BJ (cell line): ENCODE measurements around the gene DNAH1. TPM values are rescaled to one million over a fixed set of nuclear protein-coding genes. Genes with fewer than 3 reads are reported as not detected.
"Not testable (repeated sequence)": the region's sequence is repeated elsewhere in the genome, so short reads cannot be mapped to it uniquely, and the experiment has no call there.

Source experiments
- CTCF ChIA-PET: fragments of 350-600 bp; formaldehyde crosslinking; extraction: SDS; loops from one replicate; lab custom pipeline; 2021; ENCODE audit warnings: antibody characterized with exemption, inconsistent platforms; lab: Yijun Ruan, JAX
- POLR2A ChIA-PET: fragments of 300-600 bp; sonication (Branson Sonifier 250); formaldehyde crosslinking; extraction: SDS; loops from one replicate; lab custom pipeline; 2021; ENCODE audit warnings: antibody characterized with exemption; lab: Charles Lee
- DNase-seq: peaks from one replicate; pipeline ENCODE4 v3.0.0-alpha.2; 2011; ENCODE audit warnings: low read depth
- H3K27me3 ChIP-seq: 2 replicates; pipeline ENCODE4 v1.6.0; 2011; ENCODE audit warnings: low read length; ENCODE audit not compliant: control insufficient read depth, insufficient read depth
- H3K36me3 ChIP-seq: 2 replicates; pipeline ENCODE4 v1.5.1; 2011; ENCODE audit warnings: low read length; ENCODE audit not compliant: control insufficient read depth, insufficient read depth
- H3K4me3 ChIP-seq: 2 replicates; pipeline ENCODE4 v1.5.1; 2011; ENCODE audit warnings: low read depth, mild to moderate bottlenecking, control low read depth, low read length
- CTCF ChIP-seq: IDR thresholded peaks from 2 replicates; pipeline ENCODE4 v1.5.1; 2011; ENCODE audit warnings: low read depth, mild to moderate bottlenecking, control low read depth, inconsistent platforms, low read length, moderate library complexity; ENCODE audit not compliant: insufficient read depth
- polyA minus RNA-seq: library from RNA; depleted of rRNA, polyadenylated mRNA; stranded (reverse); fragments of >200 nt; gene quantifications from 2 replicates; pipeline ENCODE4 v1.2.3, GENCODE V29; 2011; rRNA and poly(A)+ RNA removed
- polyA plus RNA-seq: library from polyadenylated mRNA; depleted of rRNA; stranded (reverse); fragments of >200 nt; gene quantifications from 2 replicates; pipeline ENCODE4 v1.2.3, GENCODE V29; 2011; rRNA removed

The DNAH1 gene
- polyA plus RNA-seq (2.7 and 4.8 TPM in 2 replicates), polyA minus RNA-seq (5.8 and 6.6 TPM in 2 replicates)

- Histone ChIP-seq H3K4me3 (no peak within 1 kb of the TSS; the same call in 1 of the 2 replicates), H3K27me3 (no peaks in the 10 kb centered on the region), H3K36me3 (0 out of 2 replicates have a peak, but pooled peaks cover 1% of the 10 kb centered on the region)
- no peak for TF ChIP-seq CTCF
- no peak for DNase-seq
- ChIA-PET CTCF (no interaction called here), POLR2A (no interaction called here)
Measured at GRCh38 chr3:52315977-52316764, at the start of gene DNAH1. DNAH1 (plus strand) TSS chr3:52316319; CDS start chr3:52322443, 6,124 bp downstream.

GRCh38 chr3:52268036-52268435, 48.1 kb upstream of the DNAH1 start:
- Histone ChIP-seq H3K27me3 (no peaks in the 10 kb centered on the region), H3K4me3 (no peak overlapping the region), H3K36me3 (peaks cover 15% of the 10 kb centered on the region)
- TF ChIP-seq CTCF = no peak
- ChIA-PET CTCF (interaction anchor here (1.6 kb wide), 2 partner anchors 12 to 48 kb away, joined by 4 to 5 read pairs; no protein-coding TSS in a partner anchor), POLR2A (no interaction called here)
- DNase-seq = no peak

GRCh38 chr3:52269776-52270175, 46.3 kb upstream of the DNAH1 start:
- peaks cover 16% of the 10 kb centered on the region for H3K36me3 ChIP-seq
- ChIA-PET CTCF (interaction anchor here (1.2 kb wide), 1 partner anchor 32 kb away, joined by 4 read pairs; no protein-coding TSS in a partner anchor), POLR2A (no interaction called here)
- no peak for TF ChIP-seq CTCF
- no peak for DNase-seq
- H3K27me3 ChIP-seq = no peaks in the 10 kb centered on the region
- H3K4me3 ChIP-seq = no peak overlapping the region

DNA sequence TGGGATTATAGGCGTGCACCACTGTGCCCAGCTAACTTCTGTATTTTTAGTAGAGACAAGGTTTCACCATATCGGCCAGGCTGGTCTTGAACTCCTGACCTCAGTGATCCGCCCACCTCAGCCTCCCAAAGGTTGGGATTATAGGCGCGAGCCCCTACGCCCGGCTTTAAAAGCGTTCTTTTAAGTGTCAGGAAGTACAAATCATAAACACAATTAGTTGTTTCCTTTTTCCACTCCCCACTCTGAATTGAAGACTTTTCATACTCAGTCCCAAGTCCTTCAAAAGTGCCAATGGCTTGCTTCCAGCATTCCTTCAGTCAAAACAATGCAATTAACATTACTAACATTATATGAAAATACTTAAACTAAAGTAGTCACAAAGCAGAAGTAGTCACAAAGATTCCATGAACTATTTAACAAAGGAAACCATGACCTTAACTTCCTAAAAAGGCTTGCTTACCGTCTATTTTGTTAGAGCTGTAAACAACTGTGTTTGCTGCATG, 45.8 kb upstream of the DNAH1 start:
- no peak for TF ChIP-seq CTCF
- CTCF ChIA-PET = interaction anchor here (1.2 to 1.9 kb wide), 2 partner anchors 17 to 32 kb away, joined by 4 to 6 read pairs; no protein-coding TSS in a partner anchor
- DNase-seq = no peak
- Histone ChIP-seq H3K4me3 (no peak overlapping the region), H3K36me3 (peaks cover 16% of the 10 kb centered on the region), H3K27me3 (no peaks in the 10 kb centered on the region)
- POLR2A ChIA-PET = no interaction called here

DNA sequence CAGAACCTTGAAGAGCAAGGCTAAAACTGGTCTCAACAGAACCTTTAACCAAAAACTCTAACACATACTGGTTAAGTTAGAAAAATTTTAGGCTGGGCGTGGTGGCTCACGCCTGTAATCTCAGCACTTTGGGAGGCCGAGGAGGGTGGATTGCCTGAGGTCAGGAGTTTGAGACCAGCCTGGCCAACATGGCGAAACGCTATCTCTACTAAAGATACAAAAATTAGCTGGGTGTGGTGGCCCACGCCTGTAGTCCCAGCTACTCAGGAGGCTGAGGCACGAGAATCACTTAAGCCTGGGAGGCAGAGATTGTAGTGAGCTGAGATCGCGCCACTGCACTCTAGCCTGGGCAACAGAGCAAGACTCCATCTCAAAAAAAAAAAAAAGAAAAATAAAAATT, 43.9 kb upstream of the DNAH1 start:
- H3K27me3 ChIP-seq, POLR2A ChIA-PET, H3K4me3 ChIP-seq, DNase-seq: not testable (repeated sequence)
- CTCF ChIA-PET = interaction anchor here (0.6 kb wide), 1 partner anchor 12 kb away, joined by 3 read pairs; no protein-coding TSS in a partner anchor
- peaks cover 11% of the 10 kb centered on the region for H3K36me3 ChIP-seq
